HCT116 (cell line): ENCODE data around the gene POR. TPM values are rescaled to one million over a fixed set of nuclear protein-coding genes. Genes with fewer than 3 reads are reported as not detected.

Experiments
- ATAC-seq: fragments of 200-7000 bp; cut with Tn5 transposase; 2 replicates; pipeline ENCODE4 v1.9.1; 2020; ENCODE audit warnings: mild to moderate bottlenecking, moderate library complexity
- BruUV-seq: library from RNA; stranded (reverse); fragments of 400-500 nt; replicated peaks from 2 replicates; lab custom pipeline; 2021; lab: Mats Ljungman, UMichigan
- CTCF ChIA-PET: fragments of 300-600 bp; sonication (Branson Sonifier 250); formaldehyde crosslinking; loops from one replicate; lab custom pipeline; 2021; ENCODE audit warnings: antibody characterized with exemption; lab: Charles Lee
- POLR2A ChIA-PET: fragments of 300-600, 350-600 bp; sonication (Branson Sonifier 250); formaldehyde crosslinking; loops from one replicate; lab custom pipeline; 2021; ENCODE audit warnings: antibody characterized with exemption; lab: Charles Lee
- RAD21 ChIA-PET, 2 experiments: fragments of 300-600 bp; sonication (Branson Sonifier 250); formaldehyde crosslinking; loops; one replicate each; lab custom pipeline; 2023; ENCODE audit warnings: low total read pairs in 2 of 2; ENCODE audit not compliant: uncharacterized antibody in 2 of 2, unreplicated experiment in 2 of 2, low non-redundant PET in 1 of 2; lab: Charles Lee
- DNase-seq: peaks from one replicate; pipeline ENCODE4 v3.0.0-alpha.2; 2010; ENCODE audit warnings: low read depth, low spot score
- H2AFZ ChIP-seq: fragments of 200-600 bp; shearing (Covaris generic), sonication (generic); 2 replicates; pipeline ENCODE4 v1.6.1; 2017; ENCODE audit warnings: low read depth, mixed run types, mixed read lengths, antibody characterized with exemption, low read length; ENCODE audit not compliant: poor library complexity, severe bottlenecking
- H3K27ac ChIP-seq: 2 replicates; pipeline ENCODE4 v1.5.1; 2012; ENCODE audit warnings: low read depth, low read length
- H3K27me3 ChIP-seq: fragments of 200-600 bp; sonication (generic); 2 replicates; pipeline ENCODE4 v1.6.1; 2016; ENCODE audit warnings: mixed run types, low read length, mixed read lengths; ENCODE audit not compliant: insufficient read depth
- H3K36me3 ChIP-seq, 2 experiments: fragments of 200-500 bp in 1 of 2; fragments of 200-600 bp in 1 of 2; sonication (Bioruptor generic) in 1 of 2; sonication (generic) in 1 of 2; 2 replicates each; pipeline versions ENCODE4 v1.5.1 to v1.6.1; 2014 to 2016; ENCODE audit warnings: low read length in 2 of 2, inconsistent platforms in 1 of 2, mixed read lengths in 1 of 2, mixed run types in 1 of 2; ENCODE audit not compliant: insufficient read depth in 2 of 2, control insufficient read depth in 1 of 2
- H3K4me1 ChIP-seq, 2 experiments: fragments of 200-600 bp in 1 of 2; sonication (generic) in 1 of 2; 2 replicates each; pipeline versions ENCODE4 v1.5.1 to v1.6.1; 2012 to 2017; ENCODE audit warnings: low read length in 2 of 2, inconsistent platforms in 1 of 2, mild to moderate bottlenecking in 1 of 2, mixed read lengths in 1 of 2, mixed run types in 1 of 2, moderate library complexity in 1 of 2; ENCODE audit not compliant: insufficient read depth in 2 of 2, control insufficient read depth in 1 of 2
- H3K4me2 ChIP-seq: fragments of 200-600 bp; sonication (generic); 2 replicates; pipeline ENCODE4 v1.6.1; 2017; ENCODE audit warnings: mixed run types, low read length, mixed read lengths
- H3K4me3 ChIP-seq, 2 experiments: fragments of 200-600 bp in 1 of 2; sonication (generic) in 1 of 2; replicated peaks in 1 of 2; 2 replicates each; pipeline ENCODE4 v1.5.1; 2011 to 2016; ENCODE audit warnings: low read length in 2 of 2, control low read depth in 1 of 2, low read depth in 1 of 2, mild to moderate bottlenecking in 1 of 2, mixed read lengths in 1 of 2, mixed run types in 1 of 2
- H3K79me2 ChIP-seq: fragments of 200-600 bp; sonication (generic); 2 replicates; pipeline ENCODE4 v1.6.1; 2017; ENCODE audit warnings: mild to moderate bottlenecking, mixed run types, low read length, moderate library complexity, mixed read lengths; ENCODE audit not compliant: insufficient read depth
- H3K9ac ChIP-seq: fragments of 200-600 bp; sonication (generic); 2 replicates; pipeline ENCODE4 v1.6.1; 2016; ENCODE audit warnings: low read length, mixed read lengths
- H3K9me2 ChIP-seq: fragments of 200-600 bp; sonication (generic), shearing (Covaris generic); 2 replicates; pipeline ENCODE4 v1.6.1; 2017; ENCODE audit warnings: mixed run types, mild to moderate bottlenecking, moderate library complexity; ENCODE audit not compliant: insufficient read depth
- H3K9me3 ChIP-seq, 2 experiments: fragments of 200-500 bp in 1 of 2; fragments of 200-600 bp in 1 of 2; sonication (Bioruptor generic) in 1 of 2; sonication (generic) in 1 of 2; 2 replicates each; pipeline ENCODE4 v1.6.1; 2014 to 2017; ENCODE audit warnings: low read length in 2 of 2, mixed read lengths in 2 of 2, inconsistent platforms in 1 of 2, low read depth in 1 of 2, mild to moderate bottlenecking in 1 of 2, mixed run types in 1 of 2, moderate library complexity in 1 of 2; ENCODE audit not compliant: control insufficient read depth in 1 of 2, insufficient read depth in 1 of 2
- H4K20me1 ChIP-seq: fragments of 200-600 bp; sonication (generic), shearing (Covaris generic); 2 replicates; pipeline ENCODE4 v1.6.1; 2017; ENCODE audit warnings: mixed run types, mild to moderate bottlenecking, moderate library complexity; ENCODE audit not compliant: insufficient read depth
- CTCF ChIP-seq, 3 experiments: fragments of 200-600 bp in 1 of 3; sonication (generic) in 1 of 3; IDR thresholded peaks in 2 of 3; conservative IDR thresholded peaks in 1 of 3; 2 replicates each; pipeline ENCODE4 v1.5.1; 2012 to 2017; ENCODE audit warnings: low read depth in 2 of 3, low read length in 2 of 3, antibody characterized with exemption in 1 of 3, borderline replicate concordance in 1 of 3, control low read depth in 1 of 3, mild to moderate bottlenecking in 1 of 3, mixed read lengths in 1 of 3, mixed run types in 1 of 3, moderate library complexity in 1 of 3; ENCODE audit not compliant: insufficient read depth in 1 of 3
- EGR1 ChIP-seq: IDR thresholded peaks from 2 replicates; pipeline ENCODE4 v1.6.1; 2012; ENCODE audit warnings: low read depth
- JUND ChIP-seq: IDR thresholded peaks from 2 replicates; pipeline ENCODE4 v1.6.1; 2012
- REST ChIP-seq: IDR thresholded peaks from 2 replicates; pipeline ENCODE4 v1.6.1; 2012; ENCODE audit warnings: low read depth
- SIN3A ChIP-seq: IDR thresholded peaks from 2 replicates; pipeline ENCODE4 v1.6.1; 2012; ENCODE audit warnings: low read depth
- SRF ChIP-seq: IDR thresholded peaks from 2 replicates; pipeline ENCODE4 v1.6.1; 2012; ENCODE audit warnings: low read depth
- TCF7L2 ChIP-seq: IDR thresholded peaks from 2 replicates; pipeline ENCODE4 v1.7.0; 2011; ENCODE audit warnings: borderline replicate concordance, inconsistent platforms; ENCODE audit not compliant: insufficient read depth, insufficient read length; ENCODE audit errors: extremely low read depth
- YY1 ChIP-seq: IDR thresholded peaks from 2 replicates; pipeline ENCODE4 v1.6.1; 2011; ENCODE audit warnings: low read length, low read depth, moderate library complexity, mild to moderate bottlenecking; ENCODE audit not compliant: insufficient replicate concordance; ENCODE audit errors: extremely low read depth
- intact Hi-C: fragments of 100-400 bp; cut with micrococcal nuclease; formaldehyde crosslinking; loops from 2 replicates; pipeline ENCODE4 v1.10.0; 2022
- total RNA-seq: library from RNA; stranded (reverse); gene quantifications from one replicate; pipeline ENCODE4 v1.2.1, GENCODE V29; 2021; ENCODE audit not compliant: unreplicated experiment

POR gene
- total RNA-seq, 1 experiment from 2014 or later = 120 TPM

- TF ChIP-seq YY1 = no peak
- TF ChIP-seq CTCF (IDR thresholded peaks at IDR 0.05 in 2 of 3, conservative IDR thresholded peaks at IDR 0.05 in 1 of 3; ENCODE audit: borderline replicate concordance in 1 of 3, insufficient read depth in 1 of 3, low read depth in 2 of 3, low read length in 2 of 3) = no peak
- TF ChIP-seq SRF = no peak
- TF ChIP-seq SIN3A = no peak
- BruUV-seq = no TSS peak
- peaks cover 10 to 13% of the 10 kb centered on the region in 2 experiments; a peak in 3 of 4 replicates for H3K36me3 ChIP-seq
- no peaks in the 10 kb centered on the region for H3K9me2 ChIP-seq
- ChIA-PET POLR2A (no interaction called here), RAD21 (no interaction called here), CTCF (no interaction called here)
- no peaks in the 10 kb centered on the region for H3K9me3 ChIP-seq
- H3K79me2 ChIP-seq = peaks cover 3% of the 10 kb centered on the region; the same call in 1 of the 2 replicates
- H3K4me3 ChIP-seq = no peak overlapping the region
- ATAC-seq = no peak
- H3K4me2 ChIP-seq = no peak overlapping the region
- intact Hi-C loops = no loop called here
- no peak overlapping the region for H3K27ac ChIP-seq
- no peaks in the 10 kb centered on the region for H3K27me3 ChIP-seq
- H4K20me1 ChIP-seq = no peaks in the 10 kb centered on the region
- H3K4me1 ChIP-seq = peaks cover 13 to 23% of the 10 kb centered on the region in 2 experiments; a peak in 3 of 4 replicates
- DNase-seq = no peak
- no peak overlapping the region for H3K9ac ChIP-seq
- H2AFZ ChIP-seq = no peak overlapping the region
Observed at GRCh38 chr7:75955331-75955955, 40.5 kb downstream of the POR start.

GRCh38 chr7:75957021-75957736, 42.2 kb downstream of the POR start:
- Histone ChIP-seq H3K4me3 (no peak overlapping the region), H3K9me2 (no peaks in the 10 kb centered on the region), H3K4me2 (peak overlapping the region; percentile 5), H3K79me2 (no peaks in the 10 kb centered on the region), H3K36me3 (peaks cover 10 to 13% of the 10 kb centered on the region in 2 experiments; a peak in 3 of 4 replicates), H3K9me3 (no peaks in the 10 kb centered on the region), H4K20me1 (no peaks in the 10 kb centered on the region), H3K27ac (no peak overlapping the region), H3K4me1 (peaks cover 13 to 23% of the 10 kb centered on the region in 2 experiments; a peak in 3 of 4 replicates), H2AFZ (no peak overlapping the region), H3K27me3 (no peaks in the 10 kb centered on the region), H3K9ac (no peak overlapping the region)
- POLR2A ChIA-PET = no interaction called here
- ATAC-seq (0 out of 2 replicates have a peak, but pooled peaks have one; percentile 33), DNase-seq (no peak)
- intact Hi-C loops = no loop called here
- no TSS peak for BruUV-seq
- CTCF ChIA-PET = no interaction called here
- TF ChIP-seq JUND (no peak), REST (no peak), TCF7L2 (no peak), EGR1 (no peak)
- RAD21 ChIA-PET = no interaction called here
